H1 (cell line): ENCODE data around the gene MRTFA. TPM values are rescaled to one million over a fixed set of nuclear protein-coding genes. Genes with fewer than 3 reads are reported as not detected.

Source experiments
- CTCF ChIA-PET: fragments of 300-600 bp; sonication (Branson Sonifier 250); formaldehyde crosslinking; loops from one replicate; lab custom pipeline; 2021; ENCODE audit not compliant: partially characterized antibody; lab: Charles Lee
- POLR2A ChIA-PET: fragments of 300-600 bp; sonication (Branson Sonifier 250); formaldehyde crosslinking; loops from one replicate; lab custom pipeline; 2021; ENCODE audit warnings: inconsistent platforms; ENCODE audit not compliant: partially characterized antibody; lab: Charles Lee
- DNase-seq, 2 experiments: peaks; one replicate each; pipeline versions ENCODE4 v3.0.0 to v3.0.0-alpha.2; 2010 to 2022; ENCODE audit warnings: low spot score in 2 of 2, low read depth in 1 of 2, mixed read lengths in 1 of 2
- FAIRE-seq: peaks from 2 replicates; lab custom pipeline; 2011; peaks lifted over from hg19 to GRCh38; lab: Jason Lieb, UNC
- H2AFZ ChIP-seq: 2 replicates; pipeline ENCODE4 v1.8.1; 2012; ENCODE audit warnings: low read length, inconsistent platforms
- H2AK5ac ChIP-seq: 2 replicates; pipeline ENCODE4 v1.6.1; 2013; ENCODE audit warnings: low read depth, low read length
- H2BK120ac ChIP-seq: replicated peaks from 2 replicates; pipeline ENCODE3; 2013; ENCODE audit warnings: low read depth, low read length, inconsistent platforms
- H2BK12ac ChIP-seq: 2 replicates; pipeline ENCODE4 v1.6.1; 2013; ENCODE audit warnings: low read depth, low read length
- H2BK15ac ChIP-seq: 2 replicates; pipeline ENCODE4 v1.6.1; 2013; ENCODE audit warnings: low read length
- H2BK20ac ChIP-seq: 2 replicates; pipeline ENCODE4 v1.6.1; 2013; ENCODE audit warnings: low read length
- H2BK5ac ChIP-seq: 2 replicates; pipeline ENCODE4 v1.6.1; 2013; ENCODE audit warnings: low read depth, low read length
- H3K14ac ChIP-seq: 2 replicates; pipeline ENCODE4 v1.6.1; 2013; ENCODE audit warnings: inconsistent platforms; ENCODE audit not compliant: insufficient read length
- H3K18ac ChIP-seq: 2 replicates; pipeline ENCODE4 v1.6.1; 2013; ENCODE audit warnings: low read length; ENCODE audit errors: extremely low read depth
- H3K23ac ChIP-seq: 2 replicates; pipeline ENCODE4 v1.6.1; 2013; ENCODE audit warnings: inconsistent platforms; ENCODE audit not compliant: insufficient read length
- H3K23me2 ChIP-seq: 2 replicates; pipeline ENCODE4 v1.6.1; 2013; ENCODE audit warnings: low read depth, low read length
- H3K27ac ChIP-seq: 2 replicates; pipeline ENCODE4 v1.6.1; 2011; ENCODE audit warnings: low read depth, low read length, inconsistent platforms
- H3K27me3 ChIP-seq, 4 experiments: replicated peaks in 1 of 4; 1 replicate in 1 of 4; 2 replicates in 3 of 4; pipeline versions ENCODE4 v1.6.1 to v1.8.1; 2011 to 2013; ENCODE audit warnings: low read length in 3 of 4, mild to moderate bottlenecking in 3 of 4, inconsistent platforms in 2 of 4, mixed read lengths in 2 of 4, moderate library complexity in 1 of 4; ENCODE audit not compliant: control insufficient read depth in 3 of 4, insufficient read depth in 3 of 4; ENCODE audit errors: extremely low read depth in 1 of 4
- H3K36me3 ChIP-seq, 4 experiments: 2 replicates each; pipeline versions ENCODE4 v1.6.1 to v1.8.1; 2011 to 2013; ENCODE audit warnings: mild to moderate bottlenecking in 4 of 4, low read length in 3 of 4, moderate library complexity in 2 of 4, control low read depth in 1 of 4, inconsistent platforms in 1 of 4; ENCODE audit not compliant: insufficient read depth in 4 of 4, control insufficient read depth in 2 of 4
- H3K4ac ChIP-seq: replicated peaks from 2 replicates; pipeline ENCODE3; 2013; ENCODE audit warnings: low read length, low read depth, mixed read lengths, inconsistent platforms; ENCODE audit not compliant: insufficient read length
- H3K4me1 ChIP-seq, 4 experiments: replicated peaks in 1 of 4; 1 replicate in 1 of 4; 2 replicates in 3 of 4; pipeline versions ENCODE4 v1.6.1 to v1.8.1; 2011 to 2013; ENCODE audit warnings: low read length in 3 of 4, inconsistent platforms in 2 of 4, mixed read lengths in 1 of 4; ENCODE audit not compliant: insufficient read depth in 4 of 4, control insufficient read depth in 3 of 4
- H3K4me2 ChIP-seq, 2 experiments: 2 replicates each; pipeline versions ENCODE4 v1.6.1 to v1.8.1; 2011 to 2013; ENCODE audit warnings: low read depth in 2 of 2, low read length in 2 of 2, control low read depth in 1 of 2, inconsistent platforms in 1 of 2, mild to moderate bottlenecking in 1 of 2; ENCODE audit not compliant: insufficient read depth in 1 of 2
- H3K4me3 ChIP-seq, 4 experiments: fragments of 200-600, 300-600 bp in 1 of 4; sonication (generic), shearing (Covaris generic), sonication (Bioruptor Twin) in 1 of 4; 2 replicates each; pipeline versions ENCODE4 v1.5.1 to v1.8.1; 2011 to 2016; ENCODE audit warnings: low read length in 4 of 4, low read depth in 3 of 4, control low read depth in 2 of 4, inconsistent platforms in 2 of 4, mild to moderate bottlenecking in 2 of 4, mixed read lengths in 1 of 4, moderate library complexity in 1 of 4; ENCODE audit not compliant: insufficient read depth in 2 of 4; ENCODE audit errors: extremely low read depth in 1 of 4
- H3K56ac ChIP-seq: replicated peaks from 2 replicates; pipeline ENCODE3; 2013; ENCODE audit warnings: low read depth, mild to moderate bottlenecking, mixed read lengths, low read length, inconsistent platforms; ENCODE audit not compliant: insufficient read length
- H3K79me1 ChIP-seq: 2 replicates; pipeline ENCODE4 v1.6.1; 2013; ENCODE audit warnings: low read depth, low read length, control low read depth
- H3K79me2 ChIP-seq, 2 experiments: 2 replicates each; pipeline versions ENCODE4 v1.6.1 to v1.8.1; 2012 to 2013; ENCODE audit warnings: low read length in 2 of 2, mild to moderate bottlenecking in 2 of 2, inconsistent platforms in 1 of 2; ENCODE audit not compliant: insufficient read depth in 2 of 2, control insufficient read depth in 1 of 2
- H3K9ac ChIP-seq, 4 experiments: replicated peaks in 1 of 4; 1 replicate in 1 of 4; 2 replicates in 3 of 4; pipeline versions ENCODE4 v1.6.1 to v1.8.1; 2011 to 2013; ENCODE audit warnings: low read depth in 3 of 4, low read length in 3 of 4, control low read depth in 2 of 4, mild to moderate bottlenecking in 2 of 4, moderate library complexity in 2 of 4, inconsistent platforms in 1 of 4; ENCODE audit errors: extremely low read depth in 1 of 4
- H3K9me3 ChIP-seq, 2 experiments: 2 replicates each; pipeline versions ENCODE4 v1.6.1 to v1.8.1; 2012 to 2013; ENCODE audit warnings: mild to moderate bottlenecking in 2 of 2, moderate library complexity in 2 of 2, control low read depth in 1 of 2, inconsistent platforms in 1 of 2, low read depth in 1 of 2, low read length in 1 of 2, mixed read lengths in 1 of 2; ENCODE audit not compliant: insufficient read depth in 2 of 2
- H4K20me1 ChIP-seq, 2 experiments: replicated peaks in 1 of 2; 2 replicates each; pipeline versions ENCODE3 to v1.8.1; 2011 to 2013; ENCODE audit warnings: inconsistent platforms in 2 of 2, low read length in 2 of 2, mild to moderate bottlenecking in 1 of 2; ENCODE audit not compliant: insufficient read depth in 2 of 2, control insufficient read depth in 1 of 2
- H4K5ac ChIP-seq: 2 replicates; pipeline ENCODE4 v1.6.1; 2013; ENCODE audit warnings: low read length, low read depth, mixed read lengths, inconsistent platforms; ENCODE audit not compliant: insufficient read length
- H4K8ac ChIP-seq: 2 replicates; pipeline ENCODE4 v1.8.0; 2013; ENCODE audit warnings: mild to moderate bottlenecking, moderate library complexity, low read length, inconsistent platforms; ENCODE audit not compliant: insufficient read depth; ENCODE audit errors: extremely low read depth
- H4K91ac ChIP-seq: replicated peaks from 2 replicates; pipeline ENCODE3; 2013; ENCODE audit warnings: low read length, mixed read lengths, inconsistent platforms; ENCODE audit not compliant: insufficient read length
- CEBPB ChIP-seq: IDR thresholded peaks from 2 replicates; pipeline ENCODE4 v1.6.1; 2012; ENCODE audit warnings: low read depth, low read length
- CTBP2 ChIP-seq: IDR thresholded peaks from 2 replicates; pipeline ENCODE4 v1.7.0; 2011; ENCODE audit warnings: borderline replicate concordance, mild to moderate bottlenecking, moderate library complexity, mixed read lengths, low read length; ENCODE audit not compliant: insufficient read depth, insufficient read length
- GTF2F1 ChIP-seq: IDR thresholded peaks from 2 replicates; pipeline ENCODE4 v1.6.1; 2012; ENCODE audit warnings: low read depth, low read length, improper control_type of control experiment, borderline replicate concordance
- HDAC2 ChIP-seq, 2 experiments: fragments of 300-600 bp in 1 of 2; sonication (generic) in 1 of 2; IDR thresholded peaks; 2 replicates each; pipeline ENCODE4 v1.6.1; 2011 to 2012; ENCODE audit warnings: low read depth in 2 of 2, low read length in 2 of 2, mild to moderate bottlenecking in 2 of 2, moderate library complexity in 2 of 2, borderline replicate concordance in 1 of 2, inconsistent platforms in 1 of 2
- JUND ChIP-seq: IDR thresholded peaks from 2 replicates; pipeline ENCODE4 v1.6.1; 2011; ENCODE audit warnings: mild to moderate bottlenecking, improper control_type of control experiment, low read length
- KDM5A ChIP-seq: fragments of 200-600 bp; IDR thresholded peaks from 2 replicates; pipeline ENCODE4 v1.7.1; 2012; ENCODE audit warnings: mild to moderate bottlenecking, low read length, inconsistent platforms, mixed read lengths
- SRF ChIP-seq: IDR thresholded peaks from 2 replicates; pipeline ENCODE4 v1.6.1; 2011; ENCODE audit warnings: mild to moderate bottlenecking, low read depth, low read length, moderate library complexity
- TAF1 ChIP-seq: IDR thresholded peaks from 2 replicates; pipeline ENCODE4 v1.6.1; 2011; ENCODE audit warnings: mild to moderate bottlenecking, low read depth, low read length
- TCF12 ChIP-seq: IDR thresholded peaks from 2 replicates; pipeline ENCODE4 v1.6.1; 2011; ENCODE audit warnings: low read depth, mild to moderate bottlenecking, low read length
- WGBS, 2 experiments: shearing (Covaris generic) in 1 of 2; methylation state at CpG; one replicate each; pipeline versions ENCODE4 v1.1.6 to v1.1.7; 2013 to 2015; ENCODE audit warnings: low lambda C conversion rate in 2 of 2, mixed read lengths in 2 of 2, inconsistent platforms in 1 of 2, low coverage in 1 of 2, missing lambda C conversion rate in 1 of 2; ENCODE audit not compliant: insufficient replicate concordance in 2 of 2, insufficient coverage in 1 of 2, insufficient read length in 1 of 2; ENCODE audit errors: extremely low coverage in 1 of 2, missing lambda C conversion rate in 1 of 2; 5-methylcytosine and 5-hydroxymethylcytosine counted together
- polyA plus RNA-seq, 7 experiments: library from polyadenylated mRNA; depleted of rRNA in 3 of 7; stranded (reverse) in 5 of 7; unstranded in 2 of 7; fragments of >200 nt in 5 of 7; fragments of 200-250 nt in 2 of 7; gene quantifications; 1 replicate in 5 of 7; 2 replicates in 1 of 7; 4 replicates in 1 of 7; pipeline versions ENCODE4 v1.2.1 to v1.2.3, GENCODE V29; 2011 to 2013; ENCODE audit warnings: missing spikeins in 2 of 7, mixed read lengths in 2 of 7
- total RNA-seq: library from RNA; stranded (reverse); fragmentation: NEBNext Ultra II Directional; extraction: Animal tissue kit (Norgen Biotek cat#: 25700); gene quantifications from 2 replicates; pipeline ENCODE4 v1.2.1, GENCODE V29; 2021

The MRTFA gene
- total and polyA plus RNA-seq, 2 of the 8 experiments (the other 6 are each of a cell fraction or from before 2014, with no cell fraction given) = 5.4 to 37.9 TPM

- no peaks in the 10 kb centered on the region for H3K27me3 ChIP-seq
- no peak overlapping the region for H3K9ac ChIP-seq
- no peaks in the 10 kb centered on the region for H3K9me3 ChIP-seq
- no peak overlapping the region for H3K4ac ChIP-seq
- H3K4me3 ChIP-seq = no peak overlapping the region
- H3K4me1 ChIP-seq = no peaks in the 10 kb centered on the region; a peak in 1 of 7 replicates
- H3K79me1 ChIP-seq = no peaks in the 10 kb centered on the region
- no peaks in the 10 kb centered on the region for H3K79me2 ChIP-seq
- H2BK20ac ChIP-seq = no peak overlapping the region
- no peak overlapping the region for H2BK12ac ChIP-seq
- TF ChIP-seq CTBP2 (no peak), CEBPB (no peak), TAF1 (no peak), TCF12 (no peak), JUND (no peak), KDM5A (no peak), SRF (no peak), HDAC2 (IDR thresholded peaks at IDR 0.05; ENCODE audit: borderline replicate concordance in 1 of 2, low read depth in 2 of 2, low read length in 2 of 2) (no peak), GTF2F1 (no peak)
- no peak overlapping the region for H2AK5ac ChIP-seq
- no peak overlapping the region for H3K14ac ChIP-seq
- ChIA-PET POLR2A (interaction anchor here (0.5 to 1.8 kb wide), 2 partner anchors 11 to 214 kb away, joined by 3 to 8 read pairs; no protein-coding TSS in a partner anchor), CTCF (interaction anchor here (0.5 to 3.9 kb wide), 5 partner anchors 16 to 555 kb away, joined by 3 to 17 read pairs (median 6); no protein-coding TSS in a partner anchor)
- no peak overlapping the region for H3K18ac ChIP-seq
- H2BK120ac ChIP-seq = no peak overlapping the region
- no peak overlapping the region for H2BK15ac ChIP-seq
- H4K5ac ChIP-seq = no peak overlapping the region
- no peak overlapping the region for H3K4me2 ChIP-seq
- H4K20me1 ChIP-seq = peaks cover 0 to 2% of the 10 kb centered on the region in 2 experiments
- H4K91ac ChIP-seq = no peak overlapping the region
- peaks cover 7 to 22% (median 19%) of the 10 kb centered on the region in 4 experiments; a peak in 6 of 8 replicates for H3K36me3 ChIP-seq
- H4K8ac ChIP-seq = no peak overlapping the region; the same call in 1 of the 2 replicates
- FAIRE-seq (no peak), DNase-seq (no peak)
- no peak overlapping the region for H3K23ac ChIP-seq
- no peak overlapping the region for H2AFZ ChIP-seq
- 95% methylated on average over 18 of the region's 18 CpGs; no CpG with 5 or more reads in 1 of the 2 experiments for WGBS, 2 experiments
- H2BK5ac ChIP-seq = no peak overlapping the region
- no peak overlapping the region for H3K56ac ChIP-seq
- H3K23me2 ChIP-seq = no peaks in the 10 kb centered on the region
- no peak overlapping the region for H3K27ac ChIP-seq
Observed at GRCh38 chr22:40420341-40421081, 216.0 kb downstream of the MRTFA start.
